ENCODE results near the gene TCAP.

TCAP gene

DNA sequence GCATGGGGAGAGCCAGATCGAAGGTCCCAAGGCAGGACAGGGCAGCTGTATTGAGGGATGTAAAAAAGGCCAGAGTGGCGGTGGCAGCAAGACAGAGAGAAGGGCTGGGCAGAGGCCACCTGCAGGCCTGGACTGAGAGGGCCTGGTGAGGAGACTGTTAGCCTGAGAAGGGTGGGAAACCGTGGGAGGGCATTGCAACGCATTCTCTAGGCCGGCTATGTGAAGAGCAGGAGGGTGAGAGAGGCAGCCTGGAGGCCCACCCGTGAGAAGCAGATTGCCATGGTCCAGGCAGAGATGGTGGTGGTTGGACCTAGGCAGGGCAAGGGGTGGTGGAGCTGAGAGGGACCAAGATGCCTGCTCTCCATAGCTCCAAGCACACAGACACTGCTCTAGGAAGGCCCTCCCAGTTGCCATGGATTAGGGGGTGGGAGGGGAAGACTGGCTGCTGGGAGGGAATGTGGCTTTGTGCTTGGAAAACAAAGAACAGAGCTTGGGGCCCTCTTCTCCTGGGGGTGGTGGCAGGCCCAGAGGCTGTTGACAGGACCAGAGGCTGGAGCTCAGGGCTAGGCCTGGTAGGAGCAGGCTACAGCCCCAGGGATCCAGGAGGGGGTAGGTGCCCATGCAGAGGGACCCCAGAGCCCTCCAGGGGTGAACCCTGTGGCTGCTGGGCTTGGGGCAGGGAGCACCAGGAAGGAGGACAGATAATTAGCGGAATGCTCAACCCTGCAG lies 12.4 kb upstream of the TCAP start:
- DNase-seq: no peak

DNA sequence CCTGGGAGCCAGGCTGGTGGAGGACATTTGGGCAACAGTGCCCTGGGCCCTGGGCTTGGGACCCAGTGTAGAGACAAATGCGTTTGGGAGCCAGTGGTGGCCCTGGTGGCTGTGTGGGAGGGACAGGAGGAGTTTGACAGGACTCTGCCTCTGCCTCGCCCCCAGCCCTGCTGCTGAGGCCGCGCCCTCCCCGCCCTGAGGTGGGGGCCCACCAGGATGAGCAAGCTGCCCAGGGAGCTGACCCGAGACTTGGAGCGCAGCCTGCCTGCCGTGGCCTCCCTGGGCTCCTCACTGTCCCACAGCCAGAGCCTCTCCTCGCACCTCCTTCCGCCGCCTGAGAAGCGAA lies 11.9 kb upstream of the TCAP start:
- no peak for DNase-seq

DNA sequence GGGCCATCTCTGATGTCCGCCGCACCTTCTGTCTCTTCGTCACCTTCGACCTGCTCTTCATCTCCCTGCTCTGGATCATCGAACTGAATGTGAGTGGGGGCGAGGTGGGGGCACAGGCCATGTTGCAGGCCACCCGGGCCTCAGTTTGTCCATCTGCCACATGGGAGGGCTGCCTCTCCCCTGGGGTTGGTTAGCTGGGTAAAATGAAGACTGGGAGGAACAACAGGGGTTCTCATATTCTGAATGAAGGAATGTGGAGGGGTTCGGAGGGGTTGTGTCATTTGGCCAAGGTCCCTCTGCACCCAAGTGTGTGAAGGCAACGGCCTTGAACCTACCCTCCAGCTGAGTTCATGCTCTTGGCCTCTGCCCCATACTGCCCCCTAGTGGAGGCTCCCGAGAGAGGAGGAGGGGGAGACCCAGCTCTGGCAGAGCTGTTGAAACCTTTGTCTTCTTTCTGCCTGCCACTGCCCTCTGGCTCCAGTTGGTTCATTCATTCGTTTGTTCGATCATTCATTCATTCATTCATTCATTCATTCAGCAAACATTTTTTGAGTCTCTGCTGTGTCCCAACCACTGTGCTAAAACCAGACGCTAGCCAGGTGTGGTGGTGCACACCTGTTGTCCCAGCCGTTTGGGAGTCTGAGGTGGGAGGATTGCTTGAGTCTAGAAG lies 11.4 kb upstream of the TCAP start:
- no peak for DNase-seq

DNA sequence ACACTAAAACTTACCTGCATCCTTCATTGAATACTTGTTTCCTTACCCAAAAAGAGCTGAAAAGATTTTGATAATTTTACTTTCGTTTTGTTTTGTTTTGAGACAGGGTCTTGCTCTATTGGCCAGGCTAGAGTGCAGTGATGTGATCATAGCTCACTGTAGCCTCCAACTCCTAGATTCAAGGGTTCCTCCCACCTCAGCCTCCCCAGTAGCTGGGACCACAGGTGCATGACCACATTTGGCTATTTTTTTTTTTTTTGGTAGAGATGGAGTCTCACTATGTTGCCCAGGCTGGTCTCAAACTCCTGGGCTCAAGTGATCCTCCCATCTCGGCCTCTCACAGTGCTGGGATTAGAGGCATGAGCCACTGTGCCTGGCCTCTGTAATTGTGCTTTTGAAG lies 10.0 kb upstream of the TCAP start:
- DNase-seq: no peak

DNA sequence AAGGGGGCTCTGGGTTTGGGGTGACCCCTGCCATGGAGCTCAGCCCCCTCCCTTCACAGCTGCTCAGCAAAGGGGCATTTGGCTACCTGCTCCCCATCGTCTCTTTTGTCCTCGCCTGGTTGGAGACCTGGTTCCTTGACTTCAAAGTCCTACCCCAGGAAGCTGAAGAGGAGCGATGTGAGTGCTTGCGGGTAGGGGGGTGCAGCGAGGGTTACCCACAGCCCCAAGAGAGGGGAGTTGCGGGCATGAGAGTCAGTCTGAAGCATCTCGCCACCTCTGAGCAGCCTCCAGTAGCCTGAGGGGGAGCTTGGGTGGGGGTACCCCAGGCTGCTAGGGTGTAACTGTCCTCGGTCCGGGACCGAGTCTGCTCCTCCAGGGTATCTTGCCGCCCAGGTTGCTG lies 6.8 kb upstream of the TCAP start:
- DNase-seq: no peak

DNA sequence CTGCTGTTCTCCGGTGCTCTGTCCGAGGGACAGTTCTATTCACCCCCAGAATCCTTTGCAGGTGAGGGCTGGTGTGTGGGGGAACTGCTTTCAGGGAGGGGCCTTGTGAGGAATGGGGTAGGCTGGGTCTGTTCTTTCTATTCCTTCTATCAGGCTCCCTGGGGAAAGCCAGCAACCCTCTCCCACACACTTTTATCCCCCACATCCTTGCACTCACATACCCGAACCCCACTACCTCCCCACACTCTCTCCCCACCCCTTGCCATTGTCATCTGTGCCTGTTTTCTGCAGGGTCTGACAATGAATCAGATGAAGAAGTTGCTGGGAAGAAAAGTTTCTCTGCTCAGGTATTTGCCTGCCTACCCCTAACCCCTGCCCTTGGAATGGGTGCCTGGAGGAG lies 6.4 kb upstream of the TCAP start:
- DNase-seq: no peak

DNA sequence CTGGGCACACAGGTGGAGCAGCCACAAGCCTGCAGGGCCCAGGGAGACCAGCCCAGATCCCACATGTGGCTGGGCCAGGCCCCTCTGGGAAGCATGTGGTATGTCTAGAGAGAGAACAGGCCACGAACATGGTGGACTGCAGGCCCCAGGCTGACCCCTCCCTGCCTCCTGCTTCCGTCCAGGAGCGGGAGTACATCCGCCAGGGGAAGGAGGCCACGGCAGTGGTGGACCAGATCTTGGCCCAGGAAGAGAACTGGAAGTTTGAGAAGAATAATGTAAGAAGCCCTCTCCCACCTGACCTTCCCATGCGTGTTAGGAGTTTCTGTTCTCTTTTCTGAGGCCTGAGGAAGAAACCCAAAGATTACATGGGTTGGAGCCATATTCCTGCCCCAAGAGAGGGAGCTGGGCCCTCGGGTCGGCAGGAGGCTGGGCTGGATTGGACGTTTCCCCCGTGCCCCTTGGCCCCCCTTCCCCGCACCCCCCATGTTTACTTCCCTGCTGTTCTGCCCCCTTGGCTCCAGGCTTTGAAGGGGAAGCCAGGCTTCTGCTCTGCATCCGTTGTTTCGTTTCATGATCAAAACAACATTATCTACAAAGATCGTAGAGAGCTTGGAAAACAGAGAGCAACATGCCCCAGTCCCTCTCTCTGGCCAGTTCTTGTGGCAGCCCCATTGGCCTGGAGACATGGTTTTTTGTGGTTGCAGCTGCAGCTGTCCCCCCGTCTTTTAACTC lies 5.7 kb upstream of the TCAP start:
- no peak for DNase-seq

DNA sequence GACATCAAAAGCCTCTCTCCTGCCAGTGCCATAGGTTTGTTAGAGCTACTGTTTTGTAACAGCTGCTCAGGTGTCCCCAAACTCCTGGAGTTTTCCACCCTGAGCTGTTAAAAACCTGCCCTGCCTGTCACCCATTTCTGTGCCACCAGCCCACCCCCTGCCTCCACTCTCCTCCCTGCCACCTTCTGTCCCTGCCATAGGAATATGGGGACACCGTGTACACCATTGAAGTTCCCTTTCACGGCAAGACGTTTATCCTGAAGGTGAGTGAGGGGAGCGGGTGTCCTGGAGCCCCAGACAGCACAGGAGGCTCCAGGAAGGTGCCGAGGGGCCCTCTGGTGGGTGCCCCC lies 5.2 kb upstream of the TCAP start:
- no peak for DNase-seq

DNA sequence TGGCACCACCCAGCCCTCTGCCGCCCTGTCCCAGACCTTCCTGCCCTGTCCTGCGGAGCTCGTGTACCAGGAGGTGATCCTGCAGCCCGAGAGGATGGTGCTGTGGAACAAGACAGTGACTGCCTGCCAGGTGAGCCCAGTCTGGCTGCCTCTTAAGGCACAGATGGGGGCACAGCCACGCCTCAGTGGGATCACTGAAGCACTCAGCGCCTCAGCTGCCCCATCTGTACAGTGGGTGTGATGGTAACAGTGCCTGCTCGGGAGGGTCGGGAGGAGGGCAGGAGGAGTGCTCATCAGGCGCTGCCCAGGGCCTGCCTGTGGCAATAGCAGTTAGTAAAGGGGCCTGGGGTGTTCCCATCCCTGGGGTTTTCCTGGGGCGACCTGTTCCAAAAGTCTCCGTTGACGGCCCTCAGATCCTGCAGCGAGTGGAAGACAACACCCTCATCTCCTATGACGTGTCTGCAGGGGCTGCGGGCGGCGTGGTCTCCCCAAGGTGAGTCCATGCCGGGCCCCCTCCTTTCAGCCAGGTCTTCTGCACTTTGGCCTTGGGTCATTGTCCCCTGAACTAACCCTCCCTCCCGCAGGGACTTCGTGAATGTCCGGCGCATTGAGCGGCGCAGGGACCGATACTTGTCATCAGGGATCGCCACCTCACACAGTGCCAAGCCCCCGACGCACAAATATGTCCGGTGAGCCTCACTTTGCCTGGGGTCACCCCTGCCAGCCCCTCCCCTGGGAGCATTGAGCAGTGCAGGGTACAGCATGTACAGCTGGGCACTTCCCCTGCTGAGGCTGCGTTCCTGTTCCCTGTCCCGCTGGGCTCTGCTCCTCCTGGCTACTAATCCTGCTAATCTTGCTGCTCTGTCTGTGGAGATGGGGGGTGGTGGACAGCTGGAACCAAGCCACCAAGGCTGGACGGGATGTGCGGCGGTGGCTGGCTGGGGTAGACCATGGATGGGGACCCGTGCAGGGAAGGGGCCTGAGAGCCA lies 4.5 kb upstream of the TCAP start:
- peak; percentile 21 for DNase-seq

DNA sequence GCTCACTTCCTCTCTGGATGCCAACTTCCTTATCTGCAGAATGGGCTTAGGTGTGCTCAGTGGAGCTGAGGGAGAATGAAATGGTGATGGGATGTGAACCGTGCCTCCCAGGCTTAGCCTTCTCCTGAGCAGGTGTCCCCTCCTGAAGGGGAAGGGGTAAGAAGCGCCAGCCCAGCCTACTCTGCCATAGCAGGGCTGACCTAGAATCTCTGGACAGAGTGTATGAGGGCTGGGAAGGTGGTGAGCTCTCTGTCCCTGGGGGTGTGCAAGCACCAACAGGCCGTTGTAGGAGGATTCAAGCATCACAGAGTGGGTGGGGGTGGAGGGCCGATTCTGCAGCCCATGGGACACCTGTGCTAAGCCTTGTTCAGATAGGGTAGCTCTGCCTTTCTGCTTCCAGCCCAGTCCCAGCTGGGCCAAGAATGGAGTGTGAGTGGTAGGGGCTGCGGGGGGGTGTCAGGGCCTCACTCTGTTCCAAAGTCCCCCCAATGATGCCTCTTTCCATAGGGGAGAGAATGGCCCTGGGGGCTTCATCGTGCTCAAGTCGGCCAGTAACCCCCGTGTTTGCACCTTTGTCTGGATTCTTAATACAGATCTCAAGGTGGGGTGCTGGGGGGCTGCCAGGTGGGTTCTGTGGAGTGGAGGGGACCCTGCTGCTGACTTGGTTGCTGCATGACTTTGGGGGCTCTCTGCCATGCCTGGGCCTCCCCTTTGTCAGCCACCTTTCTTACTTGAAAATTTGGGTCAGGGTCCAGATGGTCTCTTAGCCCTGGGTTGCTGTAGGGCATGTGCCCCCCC lies 3.2 kb upstream of the TCAP start:
- DNase-seq: no peak

DNA sequence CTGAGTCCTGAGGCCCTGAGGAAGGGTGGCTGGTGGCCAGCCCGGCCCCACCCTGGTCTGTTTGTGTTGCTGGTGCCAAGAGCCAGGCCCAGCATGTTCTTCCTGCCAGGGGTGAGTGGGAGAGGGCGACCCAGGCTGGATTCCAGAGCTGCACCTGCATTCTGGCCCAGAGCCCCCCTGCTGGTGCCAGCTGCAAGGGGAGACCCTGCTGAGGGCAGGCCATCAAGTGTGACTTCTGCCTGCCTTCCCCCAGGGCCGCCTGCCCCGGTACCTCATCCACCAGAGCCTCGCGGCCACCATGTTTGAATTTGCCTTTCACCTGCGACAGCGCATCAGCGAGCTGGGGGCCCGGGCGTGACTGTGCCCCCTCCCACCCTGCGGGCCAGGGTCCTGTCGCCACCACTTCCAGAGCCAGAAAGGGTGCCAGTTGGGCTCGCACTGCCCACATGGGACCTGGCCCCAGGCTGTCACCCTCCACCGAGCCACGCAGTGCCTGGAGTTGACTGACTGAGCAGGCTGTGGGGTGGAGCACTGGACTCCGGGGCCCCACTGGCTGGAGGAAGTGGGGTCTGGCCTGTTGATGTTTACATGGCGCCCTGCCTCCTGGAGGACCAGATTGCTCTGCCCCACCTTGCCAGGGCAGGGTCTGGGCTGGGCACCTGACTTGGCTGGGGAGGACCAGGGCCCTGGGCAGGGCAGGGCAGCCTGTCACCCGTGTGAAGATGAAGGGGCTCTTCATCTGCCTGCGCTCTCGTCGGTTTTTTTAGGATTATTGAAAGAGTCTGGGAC lies 2.4 kb upstream of the TCAP start:
- no peak for DNase-seq

DNA sequence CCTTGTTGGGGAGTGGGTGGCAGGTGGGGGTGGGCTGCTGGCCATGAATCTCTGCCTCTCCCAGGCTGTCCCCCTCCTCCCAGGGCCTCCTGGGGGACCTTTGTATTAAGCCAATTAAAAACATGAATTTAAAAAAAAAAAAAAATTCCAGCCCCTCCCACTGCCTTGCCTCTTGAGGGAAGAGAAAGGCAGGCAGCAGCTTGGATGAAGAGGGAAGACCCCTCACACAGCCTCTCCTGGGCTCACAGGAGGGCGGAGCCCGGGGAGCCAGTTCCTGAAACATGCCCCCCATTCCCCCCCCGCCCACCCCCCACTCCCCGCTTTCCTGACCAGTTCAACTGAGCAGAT lies 1.8 kb upstream of the TCAP start:
- DNase-seq: no peak

DNA sequence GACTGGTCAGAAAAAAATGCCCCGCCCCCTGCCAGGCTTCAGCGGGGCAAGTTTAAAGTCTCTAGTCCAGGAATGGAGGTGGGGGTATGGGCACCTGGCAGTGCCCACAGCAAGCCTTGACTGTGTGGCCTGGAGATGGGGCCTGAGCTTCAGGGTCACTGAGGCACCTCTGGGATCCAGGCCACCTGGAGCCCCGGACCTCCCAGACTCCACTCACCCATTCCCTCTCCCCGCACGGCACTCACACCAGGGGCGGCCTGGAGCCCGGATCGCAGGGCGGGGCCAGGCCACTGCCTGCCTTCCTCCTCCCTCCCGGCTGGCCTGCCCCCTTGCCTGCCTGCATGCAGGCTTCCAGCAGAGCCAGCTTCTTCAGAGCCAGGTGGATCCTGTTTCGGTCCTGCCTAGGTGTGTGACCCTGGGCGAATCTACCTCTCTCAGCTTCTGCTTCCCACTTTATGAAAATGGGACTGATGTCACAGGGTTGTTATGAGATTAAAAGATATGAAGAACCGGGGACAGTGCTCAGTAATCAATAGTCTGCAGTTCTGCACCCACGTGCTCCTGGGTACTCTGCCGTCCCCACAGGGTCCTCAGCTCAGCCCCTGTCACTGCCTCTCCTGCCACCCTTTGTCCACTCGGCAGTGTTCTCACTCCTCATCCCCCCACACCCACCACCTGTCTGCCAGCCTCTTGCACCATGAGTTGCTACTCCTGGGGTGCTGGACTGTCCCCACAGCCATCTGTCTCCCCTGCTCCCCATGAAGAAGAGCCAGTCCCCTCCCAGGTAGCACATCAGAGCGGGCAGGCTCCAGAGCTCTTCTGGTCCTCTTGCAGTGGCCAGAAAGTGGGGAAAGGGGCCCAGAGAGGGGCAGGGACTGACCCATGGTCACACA lies 1.2 kb upstream of the TCAP start:
- no peak for DNase-seq

DNA sequence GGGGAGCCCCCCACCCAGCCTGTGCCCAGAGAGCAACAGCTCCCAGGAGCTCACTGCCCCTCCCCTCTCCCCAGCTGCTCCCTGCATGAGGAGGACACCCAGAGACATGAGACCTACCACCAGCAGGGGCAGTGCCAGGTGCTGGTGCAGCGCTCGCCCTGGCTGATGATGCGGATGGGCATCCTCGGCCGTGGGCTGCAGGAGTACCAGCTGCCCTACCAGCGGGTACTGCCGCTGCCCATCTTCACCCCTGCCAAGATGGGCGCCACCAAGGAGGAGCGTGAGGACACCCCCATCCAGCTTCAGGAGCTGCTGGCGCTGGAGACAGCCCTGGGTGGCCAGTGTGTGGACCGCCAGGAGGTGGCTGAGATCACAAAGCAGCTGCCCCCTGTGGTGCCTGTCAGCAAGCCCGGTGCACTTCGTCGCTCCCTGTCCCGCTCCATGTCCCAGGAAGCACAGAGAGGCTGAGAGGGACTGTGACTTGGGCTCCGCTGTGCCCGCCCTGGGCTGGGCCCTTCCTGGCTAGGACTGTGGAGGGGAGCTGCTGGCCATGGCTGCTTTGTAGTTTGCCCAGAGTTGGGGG lies 584 bp downstream of the TCAP start:
- no peak for DNase-seq

DNA sequence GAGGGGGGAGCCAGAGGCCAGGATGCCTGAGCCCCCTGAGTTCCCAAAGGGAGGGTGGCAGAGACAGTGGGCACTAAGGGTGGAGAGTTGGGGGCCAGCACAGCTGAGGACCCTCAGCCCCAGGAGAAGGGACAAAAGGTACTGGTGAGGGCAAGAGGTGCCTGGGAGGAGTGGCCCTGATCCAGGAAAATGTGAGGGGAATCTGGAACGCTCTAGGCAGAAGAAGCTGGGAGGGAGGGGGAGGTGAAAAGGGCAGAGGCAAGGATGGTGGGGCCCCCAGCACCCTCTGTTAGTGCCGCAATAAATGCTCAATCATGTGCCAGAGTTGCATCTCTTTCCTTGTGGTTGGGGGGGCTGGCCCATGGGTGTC lies 1.1 kb downstream of the TCAP start:
- no peak for DNase-seq

DNA sequence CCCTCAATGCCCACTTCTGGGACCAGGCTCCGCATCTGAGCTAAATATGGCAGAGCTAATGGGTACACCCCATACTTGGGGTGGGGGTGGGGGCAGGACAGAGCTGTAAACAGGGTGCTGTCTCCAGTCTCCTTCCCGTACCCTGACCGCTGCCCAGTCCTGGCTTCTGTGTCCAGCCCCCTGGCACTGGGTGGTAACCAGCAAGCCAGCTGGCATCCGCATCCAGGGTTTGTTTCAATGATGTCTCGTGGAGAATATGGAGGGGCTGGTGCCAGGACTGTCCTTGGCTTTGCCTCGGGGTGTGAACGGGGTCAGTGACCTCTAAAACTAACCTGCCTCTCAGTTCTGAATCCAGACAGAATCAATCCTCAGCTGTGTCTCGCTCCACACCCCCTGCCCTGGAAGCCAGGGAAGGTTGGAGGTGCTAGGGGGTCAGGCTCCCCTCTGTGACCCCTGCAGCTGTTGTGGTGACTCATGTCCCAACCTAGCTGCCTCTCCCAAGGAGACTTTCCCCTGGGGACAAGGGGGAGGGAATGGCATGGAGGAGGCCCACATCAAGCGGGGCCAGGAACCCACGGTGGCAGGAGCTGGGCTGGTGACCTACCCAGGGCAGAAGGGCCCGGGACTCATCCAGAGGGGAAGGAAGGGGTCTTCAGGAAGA lies 1.6 kb downstream of the TCAP start:
- DNase-seq: no peak

DNA sequence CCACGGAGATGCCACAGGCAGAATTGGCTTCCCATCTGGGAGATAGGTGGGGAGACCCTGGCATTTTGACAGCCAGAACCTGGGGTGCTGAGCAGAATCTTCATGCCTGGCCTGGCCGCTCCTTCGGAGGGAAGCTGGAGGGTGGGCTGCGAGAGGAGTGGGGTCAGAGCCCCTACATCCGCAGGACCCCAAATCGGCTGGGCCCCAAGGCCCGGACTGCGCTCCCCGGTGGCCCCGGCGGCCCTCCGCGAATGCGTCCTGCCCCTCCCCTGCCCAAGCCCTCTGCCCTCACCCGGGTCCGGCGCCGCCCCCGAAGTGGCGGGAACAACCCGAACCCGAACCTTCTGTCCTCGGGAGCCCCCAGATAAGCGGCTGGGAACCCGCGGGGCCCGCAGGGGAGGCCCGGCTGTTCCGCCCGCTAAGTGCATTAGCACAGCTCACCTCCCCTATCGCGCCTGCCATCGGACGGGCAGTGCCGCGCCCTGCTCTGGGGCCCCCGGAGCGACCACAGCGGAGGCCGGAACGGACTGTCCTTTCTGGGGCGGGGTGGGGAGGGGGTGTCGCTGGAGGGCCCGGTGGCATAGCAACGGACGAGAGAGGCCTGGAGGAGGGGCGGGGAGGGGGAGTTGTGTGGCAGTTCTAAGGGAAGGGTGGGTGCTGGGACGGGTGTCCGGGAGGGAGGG lies 2.3 kb downstream of the TCAP start:
- DNase-seq: no peak

DNA sequence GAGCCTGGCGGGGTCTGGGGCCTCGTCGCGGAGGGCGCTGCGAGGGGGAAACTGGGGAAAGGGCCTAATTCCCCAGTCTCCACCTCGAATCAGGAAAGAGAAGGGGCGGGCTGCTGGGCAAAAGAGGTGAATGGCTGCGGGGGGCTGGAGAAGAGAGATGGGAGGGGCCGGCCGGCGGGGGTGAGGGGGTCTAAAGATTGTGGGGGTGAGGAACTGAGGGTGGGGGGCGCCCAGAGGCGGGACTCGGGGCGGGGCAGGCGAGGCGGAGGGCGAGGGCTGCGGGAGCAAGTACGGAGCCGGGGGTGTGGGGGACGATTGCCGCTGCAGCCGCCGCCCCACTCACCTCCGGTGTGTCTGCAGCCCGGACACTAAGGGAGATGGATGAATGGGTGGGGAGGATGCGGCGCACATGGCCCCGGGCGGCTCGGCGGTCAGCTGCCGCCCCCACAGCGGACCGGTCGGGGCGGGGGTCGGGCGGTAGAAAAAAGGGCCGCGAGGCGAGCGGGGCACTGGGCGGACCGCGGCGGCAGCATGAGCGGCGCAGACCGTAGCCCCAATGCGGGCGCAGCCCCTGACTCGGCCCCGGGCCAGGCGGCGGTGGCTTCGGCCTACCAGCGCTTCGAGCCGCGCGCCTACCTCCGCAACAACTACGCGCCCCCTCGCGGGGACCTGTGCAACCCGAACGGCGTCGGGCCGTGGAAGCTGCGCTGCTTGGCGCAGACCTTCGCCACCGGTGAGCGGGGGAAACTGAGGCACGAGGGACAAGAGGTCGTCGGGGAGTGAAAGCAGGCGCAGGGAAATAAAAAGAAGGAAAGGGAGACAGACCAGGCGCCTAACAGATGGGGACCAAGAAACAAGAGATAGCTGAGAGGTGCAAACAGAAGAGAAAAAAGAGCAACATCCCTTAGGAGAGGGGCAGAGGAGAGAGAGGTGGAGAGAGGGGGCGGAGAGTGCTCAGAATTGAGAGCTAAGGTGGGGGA lies 3.1 kb downstream of the TCAP start, which contains the start of gene PNMT:
Gene PNMT (plus strand): TSS at position 509 of the 980 bp plus-strand sequence. CDS start 23 bp downstream, at position 532.
- no peak for DNase-seq
